ENCODE results near the gene GRHL1.

The GRHL1 gene

GRCh38 chr2:9975805-9976447 is 24.4 kb downstream of the GRHL1 start:
- no peak for TF ChIP-seq CTCF (IDR thresholded peaks at IDR 0.05; ENCODE audit: low read depth, low read length, missing control alignments)
- DNase-seq (ENCODE audit: low read depth): no peak
- H3K4me3 ChIP-seq (ENCODE audit: low read depth, low read length): no peak overlapping the region

GRCh38 chr2:9979977-9980376 is 28.5 kb downstream of the GRHL1 start:
- TF ChIP-seq CTCF (IDR thresholded peaks at IDR 0.05; ENCODE audit: low read depth, low read length, missing control alignments): no peak
- no peak for DNase-seq (ENCODE audit: low read depth)
- H3K4me3 ChIP-seq (ENCODE audit: low read depth, low read length): no peak overlapping the region

- TF ChIP-seq CTCF (IDR thresholded peaks at IDR 0.05; ENCODE audit: low read depth, low read length, missing control alignments): no peak
- no peak for DNase-seq (ENCODE audit: low read depth)
These were observed 29.0 kb downstream of the GRHL1 start for GRCh38 chr2:9980520-9980919.

GRCh38 chr2:9981655-9982054 is 30.2 kb downstream of the GRHL1 start:
- no peak overlapping the region for H3K4me3 ChIP-seq (ENCODE audit: low read depth, low read length)
- no peak for DNase-seq (ENCODE audit: low read depth)
- no peak for TF ChIP-seq CTCF (IDR thresholded peaks at IDR 0.05; ENCODE audit: low read depth, low read length, missing control alignments)

More at GRCh38 chr2:9980520-9980919, 29.0 kb downstream of the GRHL1 start:
- no peak overlapping the region for H3K4me3 ChIP-seq (ENCODE audit: low read depth, low read length)

GRCh38 chr2:9982248-9982647 is 30.8 kb downstream of the GRHL1 start:
- no peak for DNase-seq (ENCODE audit: low read depth)
- TF ChIP-seq CTCF (IDR thresholded peaks at IDR 0.05; ENCODE audit: low read depth, low read length, missing control alignments): no peak
- H3K4me3 ChIP-seq (ENCODE audit: low read depth, low read length): no peak overlapping the region

- DNase-seq (ENCODE audit: low read depth): no peak
- no peak for TF ChIP-seq CTCF (IDR thresholded peaks at IDR 0.05; ENCODE audit: low read depth, low read length, missing control alignments)
- no peak overlapping the region for H3K4me3 ChIP-seq (ENCODE audit: low read depth, low read length)
These were observed 31.4 kb downstream of the GRHL1 start for GRCh38 chr2:9982891-9983290.
